Lung (tissue), 12 donors: Measurements from ENCODE around the gene RPL4. TPM values are rescaled to one million over a fixed set of nuclear protein-coding genes. Genes with fewer than 3 reads are reported as not detected.
A peak's percentile ranks its signal among the peaks of the same experiment; 100 is the strongest.

ENCODE experiments used
- ATAC-seq: fragments of 200-7000 bp; cut with Tn5 transposase; one replicate; pipeline ENCODE4 v1.9.1; 2020; ENCODE audit warnings: moderate number of reproducible peaks; ENCODE audit not compliant: insufficient read depth, low FRiP score
- DNase-seq, 3 donors: peaks; one replicate each; pipeline ENCODE4 v3.0.0-alpha.2; 2013 to 2017
- H3K27ac ChIP-seq, 2 donors: one replicate each; pipeline ENCODE4 v1.5.1; 2013; ENCODE audit warnings: mild to moderate bottlenecking in 2 of 2, moderate library complexity in 2 of 2, control low read depth in 1 of 2, inconsistent platforms in 1 of 2, low read depth in 1 of 2, low read length in 1 of 2
- H3K27me3 ChIP-seq, 3 donors: one replicate each; pipeline ENCODE4 v1.5.1; 2013; ENCODE audit warnings: low read length in 2 of 3; ENCODE audit not compliant: control insufficient read depth in 3 of 3, insufficient read depth in 3 of 3
- H3K36me3 ChIP-seq, 4 donors: one replicate each; pipeline ENCODE4 v1.5.1; 2013; ENCODE audit warnings: low read length in 4 of 4, mild to moderate bottlenecking in 1 of 4, moderate library complexity in 1 of 4; ENCODE audit not compliant: control insufficient read depth in 4 of 4, insufficient read depth in 4 of 4
- H3K4me1 ChIP-seq, 5 donors: one replicate each; pipeline ENCODE4 v1.5.1; 2013; ENCODE audit warnings: low read length in 5 of 5, mild to moderate bottlenecking in 2 of 5, moderate library complexity in 1 of 5; ENCODE audit not compliant: control insufficient read depth in 5 of 5, insufficient read depth in 5 of 5
- H3K4me3 ChIP-seq: one replicate; pipeline ENCODE4 v1.5.1; 2013; ENCODE audit warnings: mild to moderate bottlenecking, control low read depth, moderate library complexity
- H3K9ac ChIP-seq, 2 donors: one replicate each; pipeline ENCODE4 v1.5.1; 2013; ENCODE audit warnings: low read length in 2 of 2, control low read depth in 1 of 2; ENCODE audit not compliant: insufficient read depth in 1 of 2
- H3K9me3 ChIP-seq, 4 donors: one replicate each; pipeline ENCODE4 v1.5.1; 2013; ENCODE audit warnings: low read length in 3 of 4, mild to moderate bottlenecking in 1 of 4, moderate library complexity in 1 of 4; ENCODE audit not compliant: control insufficient read depth in 4 of 4, insufficient read depth in 3 of 4
- CTCF ChIP-seq: IDR thresholded peaks from 2 replicates; pipeline ENCODE4 v1.5.1; 2012; ENCODE audit warnings: mild to moderate bottlenecking; ENCODE audit errors: control extremely low read depth, extremely low read depth
- WGBS, 2 donors: extraction: QIAGEN DNeasy Blood & Tissue Kit; methylation state at CpG; one replicate each; pipeline ENCODE4 v1.1.7; 2013; 5-methylcytosine and 5-hydroxymethylcytosine counted together
- polyA plus RNA-seq, 2 donors: library from polyadenylated mRNA; stranded (reverse); fragments of 200-250 nt; gene quantifications; one replicate each; pipeline ENCODE4 v1.2.1, GENCODE V29; 2013
- total RNA-seq, 2 donors: library from RNA; depleted of rRNA in 1 of 2; stranded (reverse); fragments of >200 nt in 1 of 2; gene quantifications; one replicate each; pipeline ENCODE4 v1.2.1, GENCODE V29; 2014 to 2021
- donor health status: control.
- donor health status: control.
- donor health status: Bipolar disorder and iron deficiency.
- donor health status: healthy.
- donor health status: DM: yes; HTN: yes; CAD: no.

Gene RPL4
- total and polyA plus RNA-seq, 4 donors = 1,560 to 2,503 (median 2,434) TPM

- Histone ChIP-seq H3K27ac (no peak overlapping the region), H3K36me3 (peaks cover 17 to 37% (median 26%) of the 10 kb centered on the region in 4 donors), H3K9ac (no peak overlapping the region), H3K27me3 (no peaks in the 10 kb centered on the region), H3K4me1 (peaks cover 0 to 5% (median 0%) of the 10 kb centered on the region in 5 donors), H3K9me3 (no peaks in the 10 kb centered on the region), H3K4me3 (no peak overlapping the region)
- 89 to 92% methylated on average over 5 of the region's 5 CpGs for WGBS, 2 donors
- peak in 2 of 3 donors; percentile 19 to 38 for DNase-seq
- TF ChIP-seq CTCF = no peak
- no peak for ATAC-seq
Observed at GRCh38 chr15:66488525-66488924, 16.1 kb downstream of the RPL4 start.

- DNase-seq (no peak), ATAC-seq (no peak)
- 94 to 99% methylated on average over 3 of the region's 3 CpGs for WGBS, 2 donors
- peaks cover 18 to 43% (median 25%) of the 10 kb centered on the region in 4 donors for H3K36me3 ChIP-seq
- H3K4me3 ChIP-seq = no peak overlapping the region
- H3K9ac ChIP-seq = no peak overlapping the region
- no peaks in the 10 kb centered on the region for H3K9me3 ChIP-seq
- no peaks in the 10 kb centered on the region for H3K27me3 ChIP-seq
- H3K27ac ChIP-seq = no peak overlapping the region
- peaks cover 0 to 7% (median 0%) of the 10 kb centered on the region in 5 donors for H3K4me1 ChIP-seq
- TF ChIP-seq CTCF = no peak
Observed at GRCh38 chr15:66486887-66487286, 17.8 kb downstream of the RPL4 start.

DNA sequence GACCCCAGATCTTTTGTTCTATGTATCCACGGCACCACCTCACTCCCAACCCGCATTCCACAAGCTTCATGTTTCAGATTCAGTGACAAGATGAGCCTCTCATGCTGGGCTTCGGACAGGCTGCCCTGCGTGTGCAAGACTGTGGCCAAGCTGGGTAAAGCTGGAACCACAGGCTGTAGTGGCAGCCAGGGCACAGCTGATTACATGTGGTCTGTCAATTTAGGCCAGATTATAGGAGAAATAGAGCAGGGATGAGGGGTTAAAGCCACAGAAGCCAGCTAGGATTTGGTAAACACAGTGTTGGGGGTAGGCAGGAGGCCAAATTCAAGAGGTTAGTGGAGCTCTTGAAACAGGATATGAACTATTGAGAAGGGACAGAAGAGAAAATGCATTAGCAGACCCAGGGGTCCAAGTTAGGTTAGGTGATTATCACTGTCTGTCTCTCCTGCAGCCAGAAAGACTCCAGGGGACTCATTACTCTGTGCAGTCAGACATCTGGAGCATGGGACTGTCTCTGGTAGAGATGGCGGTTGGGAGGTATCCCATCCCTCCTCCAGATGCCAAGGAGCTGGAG is 20.0 kb downstream of the RPL4 start:
- H3K36me3 ChIP-seq = peaks cover 16 to 39% (median 20%) of the 10 kb centered on the region in 4 donors
- H3K4me3 ChIP-seq = peak overlapping the region; percentile 12
- WGBS, 2 donors = 93 to 95% methylated on average over 5 of the region's 5 CpGs
- H3K4me1 ChIP-seq = peaks cover 0 to 5% (median 0%) of the 10 kb centered on the region in 5 donors
- no peaks in the 10 kb centered on the region for H3K9me3 ChIP-seq
- ATAC-seq (no peak), DNase-seq (no peak)
- H3K27me3 ChIP-seq = no peaks in the 10 kb centered on the region
- H3K27ac ChIP-seq = no peak overlapping the region
- H3K9ac ChIP-seq = no peak overlapping the region
- no peak for TF ChIP-seq CTCF

DNA sequence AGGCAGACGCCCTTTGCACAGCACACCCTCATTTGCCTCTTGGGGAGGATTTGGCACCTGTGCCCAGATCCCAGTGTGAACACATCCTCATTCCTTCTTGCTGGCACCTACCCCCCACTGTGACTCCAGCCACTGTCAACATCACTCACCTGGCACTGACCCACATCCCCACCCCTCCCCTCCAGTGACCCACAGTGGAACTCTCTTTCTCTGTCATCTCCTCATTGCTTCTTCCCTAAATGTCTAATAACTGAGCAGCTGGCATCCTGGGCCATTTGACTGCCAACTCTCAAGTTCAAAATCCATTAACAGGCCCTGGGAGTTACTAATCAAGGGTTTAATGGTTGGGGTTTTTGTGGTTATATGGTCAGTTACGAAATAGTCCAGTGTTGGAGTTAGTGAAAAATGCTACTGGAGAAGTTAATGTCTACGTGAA is 21.5 kb downstream of the RPL4 start:
- Histone ChIP-seq H3K4me1 (peaks cover 0 to 5% (median 0%) of the 10 kb centered on the region in 5 donors), H3K4me3 (no peak overlapping the region), H3K27me3 (no peaks in the 10 kb centered on the region), H3K9ac (no peak overlapping the region), H3K36me3 (peaks cover 9 to 30% (median 18%) of the 10 kb centered on the region in 4 donors), H3K9me3 (no peaks in the 10 kb centered on the region), H3K27ac (no peak overlapping the region)
- 45 to 56% methylated on average over 3 of the region's 3 CpGs for WGBS, 2 donors
- no peak for TF ChIP-seq CTCF
- DNase-seq = no peak
- peak; percentile 71 for ATAC-seq
